ENCODE data around the gene NEK7.

DNA sequence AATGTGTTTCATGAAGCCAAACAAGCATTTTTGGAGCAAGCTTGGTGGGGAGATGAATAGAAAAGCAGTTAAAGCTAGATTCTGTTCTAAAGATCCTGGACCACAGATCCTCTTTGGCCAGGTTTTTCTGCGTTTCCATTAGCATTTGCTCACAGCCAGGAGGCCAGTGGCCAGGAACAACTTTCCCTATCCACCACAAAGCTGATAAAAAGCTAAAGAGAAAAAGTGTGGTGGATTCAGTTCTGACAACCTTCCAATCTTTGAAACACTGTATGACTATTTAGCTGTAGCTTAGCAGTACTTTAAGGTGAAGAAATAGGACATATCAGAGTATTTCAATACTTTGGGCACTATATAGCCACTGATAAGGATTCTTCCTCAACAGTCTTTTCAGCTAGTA is 3.0 kb upstream of the NEK7 start:
- TF ChIP-seq EZH2 (optimal IDR thresholded peaks at IDR 0.05; ENCODE audit: low read depth, low read length) (no peak), CTCF (IDR thresholded peaks at IDR 0.05; ENCODE audit: low read length) (no peak), EZH2phosphoT487 (IDR thresholded peaks at IDR 0.05; ENCODE audit: low read length) (no peak)
